Retina (tissue), 1 donor: ENCODE data around the gene OLFM1.
"Not testable (repeated sequence)": the region's sequence is repeated elsewhere in the genome, so short reads cannot be mapped to it uniquely, and the experiment has no call there.

ENCODE experiments used
- DNase-seq: peaks from one replicate; pipeline ENCODE4 v3.0.0-alpha.2; 2016

The OLFM1 gene

DNA sequence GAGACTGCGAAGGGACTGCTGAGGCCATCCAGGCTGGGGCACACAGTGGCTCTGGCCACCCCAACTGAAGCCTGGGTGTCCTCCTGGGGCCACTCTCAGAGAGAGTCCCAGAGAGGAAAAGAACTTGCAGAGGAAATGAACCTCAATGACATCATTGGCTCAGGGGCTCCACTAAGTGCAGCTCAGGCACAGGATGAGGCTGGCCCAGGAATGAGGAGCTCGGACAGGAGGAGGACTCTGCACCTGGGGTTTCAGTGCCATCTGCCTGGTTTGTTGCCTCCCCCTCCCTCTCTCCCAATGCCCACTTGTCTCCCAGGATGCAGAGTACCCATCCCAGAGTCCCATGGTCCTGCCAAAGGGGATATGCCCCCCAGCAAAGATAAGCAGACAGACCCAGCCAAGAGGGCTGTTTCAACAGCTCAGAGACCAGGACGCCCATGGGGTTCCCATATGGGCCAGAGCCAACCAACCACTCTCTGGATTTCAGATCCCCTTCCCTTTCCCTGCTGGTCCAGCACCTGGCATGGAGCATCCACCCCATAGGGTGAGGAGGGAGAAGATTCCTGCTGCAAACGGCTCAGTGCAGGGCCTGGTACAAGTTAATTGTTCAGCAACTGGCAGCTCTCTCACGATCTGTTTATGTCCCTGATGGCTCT, 26.9 kb upstream of the OLFM1 start:
- DNase-seq: peak; percentile 11

DNA sequence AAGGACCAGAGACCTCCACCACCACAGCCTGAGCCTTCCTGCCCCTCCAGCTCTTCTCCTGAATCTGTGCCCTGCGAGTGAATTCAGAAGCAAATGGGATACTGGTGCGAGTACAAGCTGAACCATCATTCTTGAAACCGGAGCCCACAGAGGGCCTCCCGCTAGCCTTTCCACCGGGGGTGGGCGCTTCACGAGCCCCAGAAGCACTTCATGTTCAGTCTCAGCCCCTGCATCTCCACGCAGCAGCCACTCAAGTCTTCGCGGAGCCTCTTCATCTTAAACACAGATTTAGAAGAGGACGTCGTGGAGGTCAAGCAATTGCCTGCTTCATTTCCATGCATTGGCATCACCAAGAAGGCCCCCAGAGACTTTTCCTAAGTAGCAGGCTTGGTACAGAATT, 26.0 kb upstream of the OLFM1 start:
- peak; percentile 19 for DNase-seq

DNA sequence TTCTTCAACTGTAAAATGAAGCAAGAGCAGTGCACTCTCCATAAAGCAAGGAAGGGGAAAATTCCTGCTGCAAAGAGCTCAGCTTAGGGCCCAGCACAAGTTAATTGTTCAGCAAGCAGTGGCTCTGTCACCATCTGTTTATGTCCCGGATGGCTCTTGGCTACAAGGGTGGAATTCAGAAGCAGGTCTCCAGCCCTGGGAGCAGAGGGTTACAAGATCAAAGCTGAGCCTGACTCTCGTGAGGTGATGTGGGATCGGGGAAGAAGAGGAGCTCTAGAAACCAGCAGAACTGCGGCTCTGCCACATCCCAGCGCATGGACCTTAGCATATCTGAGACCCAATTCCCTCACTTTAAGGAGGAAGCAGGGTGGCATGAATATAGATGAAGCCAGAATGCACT, 25.2 kb upstream of the OLFM1 start:
- DNase-seq: no peak

DNA sequence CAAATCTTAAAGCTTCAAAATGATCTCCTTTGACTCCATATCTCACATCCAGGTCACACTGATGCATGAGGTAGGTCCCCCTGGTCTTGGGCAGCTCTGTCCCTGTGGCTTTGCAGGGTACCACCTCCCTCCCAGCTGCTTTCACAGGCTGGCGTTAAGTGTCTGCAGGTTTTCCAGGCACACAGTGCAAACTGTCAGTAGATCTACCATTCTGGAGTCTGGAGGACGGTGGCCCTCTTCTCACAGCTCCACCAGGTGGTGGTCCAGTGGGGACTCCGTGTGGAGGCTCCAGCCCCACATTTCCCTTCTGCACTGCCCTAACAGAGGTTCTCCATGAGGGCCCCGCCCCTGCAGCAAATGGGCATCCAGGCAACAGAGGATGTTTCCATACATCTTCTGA, 24.0 kb upstream of the OLFM1 start:
- DNase-seq: not testable (repeated sequence)

DNA sequence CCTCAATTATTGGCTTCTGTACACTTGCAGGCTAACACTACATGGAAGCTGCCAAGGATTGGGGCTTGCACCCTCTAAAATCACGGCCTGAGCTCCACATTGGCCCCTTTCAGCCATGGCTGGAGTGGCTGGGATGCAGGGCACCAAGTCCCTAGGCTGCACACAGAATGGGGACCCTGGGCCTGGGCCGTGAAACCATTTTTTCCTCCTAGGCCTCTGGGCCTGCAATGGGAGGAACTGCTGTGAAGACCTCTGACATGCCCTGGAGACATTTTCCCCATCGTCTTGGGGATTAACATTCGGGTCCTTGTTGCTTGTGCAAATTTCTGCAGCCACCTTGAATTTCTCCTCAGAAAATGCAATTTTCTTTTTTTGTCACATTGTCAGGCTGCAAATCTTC, 23.6 kb upstream of the OLFM1 start:
- not testable (repeated sequence) for DNase-seq

DNA sequence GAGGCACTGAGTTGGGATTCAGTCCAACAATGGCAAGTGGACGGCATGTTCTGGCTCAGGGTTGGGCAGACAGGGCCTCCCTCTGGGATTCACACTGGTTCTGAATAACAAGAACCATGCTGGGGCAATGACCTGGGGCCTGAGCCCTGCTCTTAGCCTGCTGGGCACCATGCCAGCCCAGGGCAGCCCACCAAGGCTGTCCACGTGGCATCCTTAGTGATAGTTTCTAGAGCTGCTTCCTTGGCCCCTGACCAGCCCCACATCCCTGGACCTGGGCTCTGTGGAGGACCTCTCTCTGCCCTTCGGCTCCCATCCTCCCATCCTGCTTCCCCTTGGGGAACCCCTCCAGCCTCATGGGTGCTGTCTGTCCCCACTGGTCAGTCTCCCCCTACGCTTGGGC, 22.3 kb upstream of the OLFM1 start:
- DNase-seq: no peak

DNA sequence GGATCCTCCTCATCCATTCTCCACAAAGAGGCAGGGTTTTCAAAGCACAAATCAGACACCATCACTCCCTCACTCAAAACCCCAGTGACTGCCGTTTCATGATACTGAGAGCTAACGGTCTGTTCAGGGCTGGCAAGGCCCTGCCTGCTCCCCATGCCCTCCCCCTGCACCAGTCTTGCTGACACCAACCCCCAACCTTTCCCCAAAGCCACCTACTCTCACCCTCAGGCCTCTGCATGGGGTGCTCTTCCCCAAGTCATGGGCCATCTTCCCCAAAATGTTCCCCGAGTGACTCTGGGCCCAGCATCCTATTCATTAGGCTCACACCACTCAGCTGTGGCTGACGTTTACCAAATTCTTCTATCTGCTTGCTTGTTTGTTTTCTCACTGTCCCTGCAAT, 21.7 kb upstream of the OLFM1 start:
- no peak for DNase-seq

DNA sequence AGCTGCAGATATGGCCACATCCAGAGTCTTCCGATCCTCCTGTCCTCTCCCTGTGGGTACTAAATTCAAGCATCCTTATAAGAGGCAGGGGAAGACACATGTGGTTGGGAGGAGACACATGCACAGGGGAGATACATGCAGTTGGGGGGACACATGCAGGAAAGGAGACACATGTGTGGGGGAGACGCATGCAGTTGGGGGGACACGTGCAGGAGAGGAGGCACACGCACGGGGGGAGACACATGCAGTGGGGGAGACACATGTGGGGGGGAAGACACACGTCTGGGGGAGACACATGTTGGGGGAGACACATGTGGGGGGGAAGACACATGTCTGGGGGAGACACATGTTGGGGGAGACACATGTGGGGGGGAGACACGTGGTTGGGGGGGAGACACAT, 21.2 kb upstream of the OLFM1 start:
- DNase-seq: no peak

DNA sequence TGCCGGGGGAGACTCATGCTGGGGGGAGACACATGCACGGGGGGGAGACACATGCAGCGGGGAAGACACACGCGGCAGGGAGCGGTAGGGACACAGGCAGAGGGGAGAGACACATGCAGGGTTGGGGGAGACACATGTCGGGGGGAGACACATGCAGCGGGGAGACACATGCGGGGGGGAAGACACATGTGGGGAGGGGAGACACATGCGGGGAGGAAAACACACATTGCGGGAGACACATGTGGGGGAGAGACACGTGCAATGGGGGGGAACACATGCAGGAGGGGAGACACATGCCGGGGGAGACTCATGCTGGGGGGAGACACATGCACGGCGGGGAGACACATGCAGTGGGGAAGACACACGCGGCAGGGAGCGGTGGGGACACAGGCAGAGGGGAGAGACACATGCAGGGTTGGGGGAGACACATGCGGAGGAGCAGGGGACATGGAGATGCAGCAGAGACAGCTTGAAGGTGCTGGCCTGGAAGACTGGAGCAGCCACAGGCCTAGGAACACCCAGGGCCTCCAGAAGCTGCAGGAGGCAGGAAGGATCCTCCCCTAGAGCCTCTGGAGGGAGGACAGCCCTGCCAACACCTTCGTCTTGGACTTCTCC, 20.3 kb upstream of the OLFM1 start:
- DNase-seq: no peak

DNA sequence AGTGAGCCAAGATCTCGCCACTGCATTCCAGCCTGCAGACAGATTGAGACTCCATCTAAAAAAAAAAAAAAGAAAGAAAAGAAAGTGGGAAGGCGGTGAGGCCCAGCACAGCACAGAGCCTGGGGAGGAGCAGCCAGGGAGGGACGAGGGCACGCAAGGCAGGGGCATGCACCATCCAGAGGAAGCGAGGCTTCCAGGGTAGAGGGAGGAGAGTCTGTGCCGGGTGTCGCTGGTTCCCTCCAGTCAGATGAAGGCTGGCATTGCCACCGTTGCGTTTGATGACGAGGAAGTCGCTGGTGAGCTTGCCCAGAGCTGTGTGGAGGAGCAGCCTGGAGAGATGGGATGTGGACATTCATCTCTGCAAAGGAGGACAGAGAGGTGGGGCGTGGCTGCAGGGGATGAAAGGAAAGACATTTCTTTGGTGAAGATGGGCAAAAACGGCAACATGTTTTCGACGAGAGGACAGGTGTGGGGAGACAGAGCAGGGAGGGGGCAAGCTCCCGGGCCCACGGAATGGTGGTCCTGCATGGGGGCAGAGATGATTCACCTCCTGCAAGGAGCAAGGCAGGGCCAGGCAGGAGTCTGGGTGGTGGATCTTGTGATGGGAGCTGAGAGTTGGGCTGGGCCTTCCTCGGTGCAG, 18.6 kb upstream of the OLFM1 start:
- no peak for DNase-seq

DNA sequence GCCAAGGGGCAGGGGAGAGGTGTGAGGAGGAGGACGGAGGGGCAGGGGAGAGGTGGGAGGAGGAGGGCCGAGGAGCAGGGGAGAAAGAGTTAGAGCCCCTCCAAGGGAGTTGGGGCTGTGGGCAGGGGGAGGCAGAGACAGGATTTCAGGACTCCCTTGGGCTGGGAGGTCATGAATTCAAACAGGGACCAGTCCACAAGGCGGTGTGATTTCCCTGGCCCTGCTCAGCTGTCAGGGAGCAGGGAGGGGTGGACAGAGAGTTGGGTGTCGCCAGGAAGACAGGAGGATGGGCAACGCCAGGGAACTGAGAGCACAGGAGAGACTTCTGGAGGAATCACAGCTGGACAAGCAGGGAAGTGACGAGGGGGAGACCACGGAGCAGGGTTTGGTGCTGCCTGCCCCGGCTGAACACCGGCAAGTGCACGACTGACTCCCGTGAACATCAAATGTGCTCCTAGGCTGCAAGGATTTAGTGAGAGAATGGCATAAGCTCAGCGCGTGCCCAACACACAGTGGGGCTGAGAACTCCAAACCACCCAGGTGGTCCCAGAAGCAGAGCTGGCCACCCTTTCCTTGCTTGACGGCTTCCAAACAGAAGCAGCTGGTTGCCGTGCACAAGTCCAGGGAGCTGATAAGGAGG, 17.8 kb upstream of the OLFM1 start:
- no peak for DNase-seq

DNA sequence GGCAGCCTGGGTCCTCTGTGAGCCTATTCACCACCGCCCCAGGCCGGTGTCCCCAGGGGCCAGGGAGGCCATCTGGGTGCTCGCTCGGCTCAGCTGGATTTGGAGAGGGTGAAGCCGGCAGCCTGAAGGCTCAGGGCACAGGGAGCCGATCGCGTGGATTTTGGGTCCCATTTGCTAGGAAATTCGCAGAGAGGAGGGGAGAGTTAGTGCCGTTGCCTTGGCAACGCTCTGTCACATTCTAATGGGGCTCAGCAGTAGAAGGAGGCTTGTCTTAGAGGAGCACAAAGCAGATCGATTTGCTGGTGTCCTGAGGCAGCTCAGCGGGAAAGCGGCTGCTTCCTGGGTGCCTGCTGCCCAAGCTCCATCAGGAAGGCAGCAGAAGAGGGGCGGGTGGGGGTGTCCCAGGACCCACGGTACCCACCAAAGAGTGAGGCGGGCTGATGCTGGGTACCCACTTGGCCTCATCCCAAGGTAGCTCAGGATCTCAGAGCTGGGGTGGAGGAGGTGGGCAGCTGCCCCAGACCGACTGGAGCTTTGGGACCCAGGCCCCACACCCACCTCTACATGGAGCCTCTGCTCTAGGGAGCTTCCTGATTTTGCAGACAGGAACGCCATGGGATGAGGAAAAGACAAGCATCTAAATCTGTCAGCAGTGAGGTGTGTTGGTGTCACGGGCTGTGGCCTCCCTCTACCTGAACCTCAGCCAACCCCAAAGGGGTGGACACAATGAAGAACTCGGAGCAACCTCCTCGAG, 17.1 kb upstream of the OLFM1 start:
- peak; percentile 84 for DNase-seq

DNA sequence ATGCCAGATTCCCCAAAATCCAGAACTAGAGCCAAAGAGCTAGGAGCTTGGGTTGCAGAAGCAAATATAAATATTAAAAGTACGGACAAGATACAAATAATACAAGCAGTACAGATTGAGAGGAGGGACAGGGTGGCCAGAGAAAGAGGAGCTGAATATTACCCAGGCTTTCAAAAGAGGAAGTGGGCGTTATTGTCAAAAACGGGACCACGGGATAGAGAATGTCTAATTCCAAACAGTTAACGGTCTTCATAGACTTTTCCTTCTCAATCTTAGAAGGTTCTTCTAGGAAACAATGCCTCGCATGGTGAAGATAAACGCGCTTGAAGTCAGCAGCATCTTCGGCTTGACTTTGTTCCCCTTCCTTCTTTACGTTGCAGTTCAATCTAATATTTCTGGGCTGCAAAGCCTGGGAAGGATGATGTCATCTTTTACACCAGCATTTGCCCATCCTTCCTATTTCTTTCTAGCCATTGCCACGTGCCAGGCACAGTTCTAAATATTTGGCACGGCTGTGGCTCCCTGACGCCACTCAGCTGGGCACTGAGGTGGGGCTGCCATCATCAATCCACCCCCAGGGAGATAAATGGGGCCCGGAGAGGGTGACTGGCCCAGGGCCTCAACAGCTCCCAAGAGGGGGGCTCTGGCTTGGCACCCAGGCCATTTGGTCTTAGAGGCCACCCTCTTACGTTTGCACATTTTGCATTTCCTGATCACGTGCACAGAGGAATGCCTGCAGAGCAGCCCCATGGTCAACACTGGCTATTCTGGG, 16.3 kb upstream of the OLFM1 start:
- no peak for DNase-seq

DNA sequence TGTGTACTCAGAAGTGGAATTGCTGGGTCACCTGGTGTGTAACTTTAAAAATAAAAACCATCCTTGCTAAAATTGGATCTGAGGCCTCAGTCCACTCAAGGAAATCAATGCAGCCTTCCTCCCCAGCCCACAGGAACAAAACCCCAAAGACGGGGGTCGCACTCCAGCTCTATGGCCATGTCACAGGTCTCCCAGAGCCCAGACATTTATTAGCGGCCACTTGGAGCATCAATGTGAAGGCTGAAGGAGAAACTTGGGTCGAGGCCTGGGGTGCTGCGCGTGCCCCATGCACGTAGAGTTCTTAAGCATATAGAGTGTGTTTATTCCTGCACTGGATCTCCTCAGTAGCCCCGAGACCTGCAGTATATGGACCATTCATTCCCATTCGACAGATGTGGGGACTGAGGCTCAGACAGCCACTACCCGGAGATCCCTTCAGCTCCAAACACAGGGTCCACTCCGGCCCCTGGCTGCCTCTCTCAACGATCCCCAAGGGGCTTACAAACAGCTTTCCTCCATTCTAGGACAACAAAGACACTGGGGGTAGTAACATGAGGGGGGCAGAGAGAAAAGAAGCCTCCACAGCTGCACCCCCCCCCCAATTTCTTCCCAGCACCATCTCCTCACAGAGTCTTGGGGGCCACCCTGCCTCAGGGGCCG, 14.3 kb upstream of the OLFM1 start:
- no peak for DNase-seq

DNA sequence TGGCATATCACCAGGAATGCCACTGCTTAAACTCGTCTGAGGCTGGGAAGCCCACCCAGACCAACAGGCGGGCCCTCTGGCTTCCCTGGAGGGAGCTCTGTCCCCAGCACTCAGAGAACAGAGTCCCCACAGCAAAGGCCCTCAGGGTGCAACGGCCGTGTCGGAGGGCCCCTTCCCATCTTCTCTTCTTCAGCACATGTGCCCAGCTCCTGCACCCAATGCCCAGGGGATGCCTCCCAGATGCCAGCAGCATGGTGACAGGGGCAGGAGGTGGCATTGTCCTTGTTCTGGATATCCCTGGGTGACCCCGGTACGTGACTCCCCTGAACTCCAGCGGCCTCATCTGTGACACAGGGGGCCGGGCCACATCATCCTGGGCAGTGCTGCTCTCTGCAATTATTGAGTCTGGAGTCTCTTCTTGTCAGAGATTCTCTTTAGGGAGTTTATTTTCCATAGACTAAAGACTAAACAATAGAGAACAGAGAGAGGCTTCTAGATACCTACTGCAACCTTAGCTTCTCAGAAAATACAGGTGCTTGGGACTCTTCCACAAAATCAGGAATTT, 13.6 kb upstream of the OLFM1 start:
- DNase-seq: no peak

DNA sequence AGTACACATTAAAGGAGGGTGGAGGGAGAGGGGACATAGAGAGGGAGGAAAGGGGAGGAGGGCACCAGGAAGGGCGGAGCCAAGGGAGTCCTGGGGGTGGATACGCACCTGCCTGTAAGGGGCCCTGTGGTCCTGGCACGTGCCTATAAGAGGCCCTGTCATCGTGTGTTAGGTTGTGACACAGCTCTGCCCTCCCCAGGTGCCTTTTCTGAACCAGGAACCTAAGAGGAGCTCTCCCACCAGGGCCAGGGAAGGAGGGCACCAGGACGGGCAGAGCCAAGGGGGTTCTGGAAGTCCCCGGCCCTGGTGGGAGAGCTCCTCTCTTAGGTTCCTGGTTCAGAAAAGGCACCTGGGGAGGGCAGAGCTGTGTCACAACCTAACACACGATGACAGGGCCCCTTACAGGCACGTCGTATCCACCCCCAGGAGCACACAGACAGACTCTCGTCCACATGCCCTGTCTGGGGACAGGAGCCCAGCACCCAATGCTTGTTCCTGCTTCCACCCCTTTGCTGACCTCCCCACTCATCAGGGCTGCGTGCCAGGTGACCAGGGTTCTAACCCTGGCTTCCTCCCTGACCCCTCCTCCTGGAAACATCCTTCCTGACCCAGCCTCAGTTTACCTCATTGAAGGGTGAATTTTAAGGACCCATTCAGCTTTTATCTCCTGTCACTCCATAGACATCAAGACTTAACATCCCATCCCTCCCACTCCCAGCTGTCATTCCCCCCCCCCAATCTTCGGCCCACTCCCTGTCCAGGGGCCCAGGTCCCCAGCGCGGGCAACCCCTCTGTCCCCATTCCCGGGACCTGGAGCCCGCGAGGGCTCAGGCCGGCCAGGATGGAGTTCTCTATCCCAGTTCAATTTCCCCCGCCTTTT, 12.9 kb upstream of the OLFM1 start:
- DNase-seq: peak; percentile 10

DNA sequence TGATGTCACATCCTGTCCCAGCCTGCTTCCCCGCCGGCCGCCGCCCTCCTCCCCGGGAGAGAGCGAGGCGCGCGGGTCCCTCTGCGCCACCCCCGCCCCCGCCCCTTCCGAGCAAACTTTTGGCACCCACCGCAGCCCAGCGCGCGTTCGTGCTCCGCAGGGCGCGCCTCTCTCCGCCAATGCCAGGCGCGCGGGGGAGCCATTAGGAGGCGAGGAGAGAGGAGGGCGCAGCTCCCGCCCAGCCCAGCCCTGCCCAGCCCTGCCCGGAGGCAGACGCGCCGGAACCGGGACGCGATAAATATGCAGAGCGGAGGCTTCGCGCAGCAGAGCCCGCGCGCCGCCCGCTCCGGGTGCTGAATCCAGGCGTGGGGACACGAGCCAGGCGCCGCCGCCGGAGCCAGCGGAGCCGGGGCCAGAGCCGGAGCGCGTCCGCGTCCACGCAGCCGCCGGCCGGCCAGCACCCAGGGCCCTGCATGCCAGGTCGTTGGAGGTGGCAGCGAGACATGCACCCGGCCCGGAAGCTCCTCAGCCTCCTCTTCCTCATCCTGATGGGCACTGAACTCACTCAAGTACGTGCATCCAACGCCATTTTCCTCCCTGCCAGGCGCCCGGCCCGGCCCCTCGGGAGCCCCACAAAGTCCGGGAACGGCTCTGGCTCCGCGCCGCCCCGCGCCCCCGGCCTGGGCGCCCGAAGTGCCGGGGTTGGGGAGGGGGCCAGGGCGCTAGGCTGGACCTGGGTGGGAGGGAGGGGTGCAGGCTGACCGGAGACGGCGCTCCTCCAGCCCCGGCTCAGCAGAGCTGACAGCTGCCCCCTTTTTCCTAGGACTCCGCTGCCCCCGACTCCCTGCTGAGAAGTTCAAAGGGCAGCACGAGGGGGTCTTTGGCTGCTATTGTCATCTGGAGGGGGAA, 12.0 kb upstream of the OLFM1 start:
- peak; percentile 73 for DNase-seq

DNA sequence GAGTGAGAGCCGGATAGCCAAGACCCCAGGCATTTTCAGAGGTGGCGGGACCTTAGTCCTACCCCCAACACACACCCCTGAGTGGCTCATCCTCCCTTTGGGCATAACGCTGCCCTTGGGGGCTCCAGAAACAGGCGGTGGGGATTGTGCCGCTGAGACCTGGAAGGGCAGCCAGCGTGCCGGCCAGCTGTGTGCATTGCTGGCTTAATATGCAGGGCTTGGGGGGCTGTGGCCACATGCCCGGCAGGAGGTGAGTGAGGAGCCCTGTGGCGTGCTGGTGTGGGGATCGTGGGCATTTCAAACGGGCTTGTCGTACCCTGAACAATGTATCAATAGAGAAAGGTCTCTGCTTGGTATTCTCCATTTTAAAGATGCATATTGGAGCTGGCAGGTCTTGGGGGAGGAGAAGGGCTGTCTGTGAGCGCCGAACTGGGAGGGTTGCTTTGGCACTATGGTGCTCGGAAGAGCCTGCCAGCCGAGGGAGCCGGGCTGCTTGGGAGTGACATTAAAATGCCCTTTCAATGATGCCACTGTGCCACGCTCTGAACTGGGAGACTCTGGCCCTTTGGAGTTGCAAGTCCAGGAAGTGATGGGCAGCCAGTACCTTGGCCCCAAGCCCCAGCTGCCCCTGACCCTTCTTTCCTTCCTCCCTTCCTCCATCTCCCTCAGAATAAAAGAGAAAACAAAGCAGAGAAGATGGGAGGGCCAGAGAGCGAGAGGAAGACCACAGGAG, 11.2 kb upstream of the OLFM1 start:
- peak; percentile 51 for DNase-seq
